Endothelial cell of umbilical vein (primary cell): ENCODE measurements around the gene PHLPP2. TPM values are rescaled to one million over a fixed set of nuclear protein-coding genes. Genes with fewer than 3 reads are reported as not detected.

ENCODE experiments used
- BruUV-seq: library from RNA; stranded (reverse); fragments of 400-500 nt; replicated peaks from 2 replicates; lab custom pipeline; 2021; lab: Mats Ljungman, UMichigan
- CTCF ChIA-PET: fragments of 300-600, 350-600 bp; sonication (Branson Sonifier 250); formaldehyde crosslinking; loops from one replicate; lab custom pipeline; 2021; ENCODE audit warnings: antibody characterized with exemption, inconsistent platforms; lab: Charles Lee
- POLR2A ChIA-PET: fragments of 300-600, 350-600 bp; sonication (Branson Sonifier 250); formaldehyde crosslinking; loops from one replicate; lab custom pipeline; 2021; ENCODE audit warnings: antibody characterized with exemption, inconsistent platforms; lab: Charles Lee
- DNase-seq: peaks from one replicate; pipeline ENCODE4 v3.0.0-alpha.2; 2011; ENCODE audit warnings: low read depth, low spot score
- FAIRE-seq: peaks from 2 replicates; lab custom pipeline; 2011; peaks lifted over from hg19 to GRCh38; lab: Jason Lieb, UNC
- H2AFZ ChIP-seq: 2 replicates; pipeline ENCODE4 v1.6.0; 2012; ENCODE audit warnings: low read depth, low read length, control low read depth, inconsistent platforms
- H3K27ac ChIP-seq: 2 replicates; pipeline ENCODE4 v1.5.1; 2011; ENCODE audit warnings: low read depth, mild to moderate bottlenecking, control low read depth, low read length, moderate library complexity; ENCODE audit not compliant: insufficient read depth
- H3K27me3 ChIP-seq, 2 experiments: 2 replicates each; pipeline versions ENCODE4 v1.6.0 to v1.6.1; 2011; ENCODE audit warnings: low read length in 2 of 2, mixed read lengths in 1 of 2; ENCODE audit not compliant: control insufficient read depth in 2 of 2, insufficient read depth in 2 of 2
- H3K36me3 ChIP-seq, 2 experiments: 2 replicates in 1 of 2; 3 replicates in 1 of 2; pipeline ENCODE4 v1.5.1; 2011; ENCODE audit warnings: low read length in 2 of 2, mild to moderate bottlenecking in 1 of 2, moderate library complexity in 1 of 2; ENCODE audit not compliant: control insufficient read depth in 2 of 2, insufficient read depth in 2 of 2; ENCODE audit errors: extremely low read depth in 1 of 2
- H3K4me1 ChIP-seq: 3 replicates; pipeline ENCODE4 v1.5.1; 2011; ENCODE audit warnings: mild to moderate bottlenecking, low read length; ENCODE audit not compliant: control insufficient read depth, insufficient read depth; ENCODE audit errors: extremely low read depth
- H3K4me2 ChIP-seq: 2 replicates; pipeline ENCODE4 v1.6.1; 2011; ENCODE audit warnings: low read length, control low read depth, mixed read lengths; ENCODE audit not compliant: insufficient read depth
- H3K4me3 ChIP-seq, 3 experiments: fragments of 200-600 bp in 1 of 3; sonication (generic), shearing (Covaris generic) in 1 of 3; replicated peaks in 1 of 3; 2 replicates each; pipeline ENCODE4 v1.5.1; 2011 to 2016; ENCODE audit warnings: control low read depth in 3 of 3, low read length in 3 of 3, mild to moderate bottlenecking in 2 of 3, inconsistent platforms in 1 of 3, low read depth in 1 of 3, moderate library complexity in 1 of 3; ENCODE audit not compliant: insufficient read depth in 1 of 3
- H3K79me2 ChIP-seq: 2 replicates; pipeline ENCODE4 v1.6.0; 2012; ENCODE audit warnings: low read length, inconsistent platforms; ENCODE audit not compliant: control insufficient read depth, insufficient read depth
- H3K9ac ChIP-seq: replicated peaks from 2 replicates; pipeline ENCODE3; 2011; ENCODE audit warnings: low read length, control low read depth; ENCODE audit not compliant: insufficient read depth; ENCODE audit errors: extremely low read depth
- H3K9me1 ChIP-seq: replicated peaks from 3 replicates; pipeline ENCODE4 v1.6.0; 2011; ENCODE audit warnings: mild to moderate bottlenecking, low read length; ENCODE audit not compliant: control insufficient read depth, insufficient read depth; ENCODE audit errors: extremely low read depth
- H3K9me3 ChIP-seq: replicated peaks from 2 replicates; pipeline ENCODE4 v1.5.1; 2012; ENCODE audit warnings: low read length, inconsistent platforms; ENCODE audit not compliant: control insufficient read depth, insufficient read depth
- H4K20me1 ChIP-seq: replicated peaks from 2 replicates; pipeline ENCODE3; 2011; ENCODE audit warnings: mild to moderate bottlenecking, low read length; ENCODE audit not compliant: control insufficient read depth, insufficient read depth; ENCODE audit errors: extremely low read depth
- CTCF ChIP-seq, 2 donors: IDR thresholded peaks; 1 replicate in 1 of 2; 2 replicates in 1 of 2; pipeline ENCODE4 v1.5.1; 2011; ENCODE audit warnings: low read length in 2 of 2, mild to moderate bottlenecking in 2 of 2, moderate library complexity in 2 of 2, control low read depth in 1 of 2, inconsistent platforms in 1 of 2, low read depth in 1 of 2; ENCODE audit not compliant: insufficient read depth in 1 of 2; ENCODE audit errors: extremely low read depth in 1 of 2
- EZH2 ChIP-seq: IDR thresholded peaks from 2 replicates; pipeline ENCODE4 v1.6.1; 2012; ENCODE audit warnings: borderline replicate concordance, low read depth, mild to moderate bottlenecking, moderate library complexity, low read length, inconsistent platforms; ENCODE audit not compliant: severe bottlenecking
- FOS ChIP-seq: IDR thresholded peaks from 2 replicates; pipeline ENCODE4 v1.6.1; 2011; ENCODE audit warnings: mild to moderate bottlenecking, low read length, moderate library complexity, borderline replicate concordance; ENCODE audit not compliant: insufficient read depth
- GATA2 ChIP-seq: IDR thresholded peaks from 2 replicates; pipeline ENCODE4 v1.7.0; 2011; ENCODE audit warnings: low read depth, mild to moderate bottlenecking, moderate library complexity, mixed read lengths, low read length; ENCODE audit not compliant: insufficient read length, insufficient read depth
- JUN ChIP-seq: IDR thresholded peaks from 2 replicates; pipeline ENCODE4 v1.6.1; 2011; ENCODE audit warnings: borderline replicate concordance, low read depth; ENCODE audit not compliant: insufficient read length, insufficient read depth
- MAX ChIP-seq: IDR thresholded peaks from 2 replicates; pipeline ENCODE4 v1.6.1; 2011; ENCODE audit not compliant: insufficient read depth, insufficient read length
- MYC ChIP-seq: IDR thresholded peaks from one replicate; pipeline ENCODE4 v1.6.1; 2011; ENCODE audit warnings: mild to moderate bottlenecking, low read depth, low read length
- POLR2A ChIP-seq: IDR thresholded peaks from 2 replicates; pipeline ENCODE4 v1.6.1; 2012; ENCODE audit warnings: low read depth, mild to moderate bottlenecking, control low read depth, low read length
- POLR2AphosphoS5 ChIP-seq: IDR thresholded peaks from 2 replicates; pipeline ENCODE4 v1.6.1; 2012; ENCODE audit warnings: low read depth, mild to moderate bottlenecking, control low read depth, low read length, moderate library complexity; ENCODE audit not compliant: insufficient read depth
- dilution Hi-C: fragments of 300-500 bp; cut with MboI; formaldehyde crosslinking; loops from one replicate; pipeline ENCODE4 v1.15.0; 2019; ENCODE audit warnings: low sequenced_read_pairs; ENCODE audit not compliant: extremely low pct_ligation_motif_present
- intact Hi-C: fragments of 100-400 bp; cut with micrococcal nuclease; formaldehyde crosslinking; loops from one replicate; pipeline ENCODE4 v1.10.0; 2022
- polyA plus RNA-seq, 4 experiments: library from polyadenylated mRNA; depleted of rRNA in 3 of 4; stranded (reverse) in 3 of 4; unstranded in 1 of 4; fragments of >200 nt; gene quantifications; 2 replicates each; pipeline versions ENCODE4 v1.2.1 to v1.2.3, GENCODE V29; 2011 to 2012; ENCODE audit warnings: missing spikeins in 1 of 4
- total RNA-seq: library from RNA; stranded (reverse); gene quantifications from 2 replicates; pipeline ENCODE4 v1.2.3, GENCODE V29; 2021

Gene PHLPP2
- total and polyA plus RNA-seq, 2 donors (not counting 3 experiments of a cell fraction or from before 2014, with no cell fraction given), result 4.1 to 8.0 TPM

- intact Hi-C loops, result loop anchor here (5.0 kb wide), 1 partner anchor 121 kb away; the partner anchor contains the start of gene ZNF821
- dilution Hi-C loops, result no loop called here
- H3K36me3 ChIP-seq, result peaks cover 7 to 21% of the 10 kb centered on the region in 2 experiments
- H3K27ac ChIP-seq, result no peak overlapping the region
- no peaks in the 10 kb centered on the region for H3K27me3 ChIP-seq
- no peak overlapping the region for H3K4me3 ChIP-seq
- FAIRE-seq, result no peak
- H2AFZ ChIP-seq, result no peak overlapping the region
- TF ChIP-seq POLR2A (no peak), CTCF (IDR thresholded peaks at IDR 0.05; ENCODE audit: extremely low read depth in 1 of 2, insufficient read depth in 1 of 2, low read depth in 1 of 2, low read length in 2 of 2) (no peak), MYC (no peak), EZH2 (no peak), FOS (no peak), POLR2AphosphoS5 (no peak)
- no peak overlapping the region for H3K9ac ChIP-seq
- H3K4me1 ChIP-seq, result peaks cover 15% of the 10 kb centered on the region
- POLR2A ChIA-PET, result no interaction called here
- H3K9me3 ChIP-seq, result no peaks in the 10 kb centered on the region
- H3K79me2 ChIP-seq, result no peaks in the 10 kb centered on the region
- CTCF ChIA-PET, result interaction anchor here (0.6 to 1.5 kb wide), 5 partner anchors 17 to 200 kb away, joined by 3 to 7 read pairs (median 3); no protein-coding TSS in a partner anchor
- no TSS peak for BruUV-seq
- no peak overlapping the region for H3K4me2 ChIP-seq
- H3K9me1 ChIP-seq, result no peaks in the 10 kb centered on the region
- H4K20me1 ChIP-seq, result no peaks in the 10 kb centered on the region
- no peak for DNase-seq
Observed at GRCh38 chr16:71761097-71761496, 36.6 kb upstream of the PHLPP2 start.

- Histone ChIP-seq H2AFZ (no peak overlapping the region), H3K9ac (no peak overlapping the region), H3K79me2 (no peaks in the 10 kb centered on the region), H3K9me1 (no peaks in the 10 kb centered on the region), H3K4me1 (peaks cover 12% of the 10 kb centered on the region), H3K27me3 (no peaks in the 10 kb centered on the region), H3K27ac (no peak overlapping the region), H3K9me3 (no peaks in the 10 kb centered on the region), H3K4me3 (no peak overlapping the region), H4K20me1 (no peaks in the 10 kb centered on the region), H3K4me2 (no peak overlapping the region), H3K36me3 (peaks cover 17 to 19% of the 10 kb centered on the region in 2 experiments)
- TF ChIP-seq FOS (no peak), JUN (no peak), GATA2 (no peak), MAX (no peak), CTCF (IDR thresholded peaks at IDR 0.05; ENCODE audit: extremely low read depth in 1 of 2, insufficient read depth in 1 of 2, low read depth in 1 of 2, low read length in 2 of 2) (no peak), POLR2AphosphoS5 (no peak), MYC (no peak), POLR2A (no peak), EZH2 (no peak)
- CTCF ChIA-PET, result interaction anchor here (1.5 kb wide), 1 partner anchor 203 kb away, joined by 4 read pairs; no protein-coding TSS in a partner anchor
- POLR2A ChIA-PET, result no interaction called here
- no peak for FAIRE-seq
- BruUV-seq, result no TSS peak
- dilution Hi-C loops (no loop called here), intact Hi-C loops (no loop called here)
- DNase-seq, result no peak
Observed at GRCh38 chr16:71758293-71758760, 33.8 kb upstream of the PHLPP2 start.
